Rectal smooth muscle tissue (tissue), 1 donor: Measurements from ENCODE around the gene GOLGA8M.
"Not testable (repeated sequence)": the region's sequence is repeated elsewhere in the genome, so short reads cannot be mapped to it uniquely, and the experiment has no call there.

ENCODE experiments used
- H3K27ac ChIP-seq: one replicate; pipeline ENCODE4 v1.7.0; 2013; ENCODE audit warnings: low read depth, low read length, inconsistent platforms
- H3K27me3 ChIP-seq: one replicate; pipeline ENCODE4 v1.7.0; 2013; ENCODE audit warnings: low read length; ENCODE audit not compliant: control insufficient read depth, insufficient read depth
- H3K36me3 ChIP-seq: one replicate; pipeline ENCODE4 v1.7.0; 2013; ENCODE audit warnings: low read length; ENCODE audit not compliant: control insufficient read depth, insufficient read depth
- H3K4me1 ChIP-seq: one replicate; pipeline ENCODE4 v1.7.0; 2013; ENCODE audit warnings: low read length; ENCODE audit not compliant: control insufficient read depth, insufficient read depth
- H3K4me3 ChIP-seq: one replicate; pipeline ENCODE4 v1.7.0; 2013; ENCODE audit warnings: low read length
- H3K9ac ChIP-seq: one replicate; pipeline ENCODE4 v1.7.0; 2013; ENCODE audit warnings: low read length

The GOLGA8M gene

DNA sequence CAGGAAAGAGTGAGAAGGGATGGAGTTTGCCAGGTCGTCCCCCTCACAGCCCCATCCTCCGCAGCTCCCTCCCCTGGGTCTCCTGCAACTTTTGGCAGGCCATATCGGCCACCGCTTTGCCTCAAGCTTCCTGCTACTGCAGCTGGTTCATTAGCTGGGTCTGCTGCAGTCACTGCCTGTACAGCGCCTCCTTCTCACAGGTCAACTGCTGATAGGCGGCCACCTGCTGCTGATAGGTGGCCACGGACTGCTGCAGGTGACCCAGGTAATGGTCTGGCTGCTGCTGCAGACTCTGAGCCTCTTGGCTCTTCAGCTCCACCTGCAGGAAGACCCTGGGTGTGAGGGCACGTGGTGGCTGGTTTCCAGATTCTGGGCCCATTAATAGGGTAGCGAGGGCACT lies 8.3 kb downstream of the GOLGA8M start:
- not testable (repeated sequence) for H3K27me3 ChIP-seq, H3K27ac ChIP-seq, H3K9ac ChIP-seq, H3K4me3 ChIP-seq, H3K36me3 ChIP-seq, H3K4me1 ChIP-seq

GRCh38 chr15:28702427-28702826 lies 9.8 kb downstream of the GOLGA8M start:
- H3K4me3 ChIP-seq, H3K27ac ChIP-seq, H3K9ac ChIP-seq, H3K4me1 ChIP-seq, H3K36me3 ChIP-seq, H3K27me3 ChIP-seq: not testable (repeated sequence)

DNA sequence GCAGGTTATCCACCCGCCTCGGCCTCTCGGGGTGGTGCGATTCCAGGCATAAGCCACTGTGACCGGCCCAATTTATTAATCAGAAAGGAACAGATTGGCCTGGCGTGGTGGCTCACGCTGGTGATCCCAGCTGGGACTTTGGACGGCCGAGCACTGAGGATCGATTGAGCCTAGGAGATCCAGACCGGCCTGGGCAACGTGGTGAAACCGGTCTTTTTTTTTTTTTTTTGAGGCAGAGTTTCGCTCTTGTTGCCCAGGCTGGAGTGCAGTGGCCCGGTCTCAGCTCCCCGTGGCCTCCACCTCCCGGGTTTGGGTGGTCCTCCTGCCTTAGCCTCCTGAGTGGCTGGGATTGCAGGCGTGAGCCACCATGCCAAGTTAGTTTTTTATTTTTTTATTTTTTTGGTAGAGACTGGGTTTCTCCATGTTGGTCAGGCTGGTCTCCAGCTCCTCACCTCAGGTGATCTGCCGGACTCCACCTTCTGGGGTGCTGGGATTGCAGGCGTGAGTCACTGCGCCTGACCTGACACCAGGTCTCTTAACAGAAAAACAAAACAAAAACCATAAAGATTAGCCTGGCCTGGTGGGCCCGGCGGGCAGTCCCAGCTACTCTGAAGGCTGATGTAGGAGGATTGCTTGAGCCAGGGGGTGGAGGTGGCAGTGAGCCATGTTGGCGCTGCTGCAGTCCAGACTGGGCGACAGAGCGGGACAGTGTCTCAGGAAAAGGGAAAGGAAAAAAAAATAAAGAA lies 18.0 kb downstream of the GOLGA8M start:
- not testable (repeated sequence) for H3K27me3 ChIP-seq, H3K4me3 ChIP-seq, H3K27ac ChIP-seq, H3K36me3 ChIP-seq, H3K9ac ChIP-seq, H3K4me1 ChIP-seq

DNA sequence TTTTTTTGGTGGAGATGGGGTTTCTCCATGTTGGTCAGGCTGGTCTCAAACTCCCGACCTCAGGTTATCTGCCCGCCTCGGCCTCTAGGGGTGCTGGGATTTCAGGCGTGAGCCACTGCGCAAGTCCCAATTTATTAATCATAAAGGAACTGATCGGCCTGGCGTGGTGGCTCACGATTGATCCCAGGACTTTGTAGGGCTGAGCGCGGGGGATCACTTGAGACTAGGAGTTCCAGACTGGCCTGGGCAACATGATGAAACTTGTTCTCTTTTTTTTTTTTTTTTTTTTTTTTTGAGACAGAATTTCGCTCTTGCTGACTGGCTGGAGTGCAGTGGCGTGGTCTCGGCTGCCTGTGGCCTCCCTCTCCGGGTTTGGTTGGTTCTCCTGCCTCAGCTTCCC lies 19.2 kb downstream of the GOLGA8M start:
- not testable (repeated sequence) for H3K4me1 ChIP-seq, H3K27me3 ChIP-seq, H3K4me3 ChIP-seq, H3K36me3 ChIP-seq, H3K9ac ChIP-seq, H3K27ac ChIP-seq

DNA sequence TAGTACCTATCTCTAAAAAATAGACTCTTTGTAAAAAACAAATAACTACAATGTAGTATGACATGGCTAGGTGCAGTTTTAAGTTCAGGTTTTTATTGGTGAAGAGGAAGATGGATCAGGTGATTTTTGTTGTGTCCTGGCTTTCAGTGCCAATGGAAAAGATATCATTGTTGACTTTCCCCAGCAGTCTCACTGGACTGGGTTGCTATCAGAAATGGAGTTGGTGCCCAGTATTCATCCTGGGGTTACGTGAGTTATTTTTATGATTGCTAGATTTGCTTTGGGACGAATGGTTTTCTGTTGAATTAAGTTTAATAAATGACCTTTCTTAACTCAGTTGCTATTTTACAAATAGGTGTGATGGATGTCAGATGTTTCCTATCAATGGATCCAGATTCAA lies 38.7 kb downstream of the GOLGA8M start:
- not testable (repeated sequence) for H3K4me1 ChIP-seq, H3K36me3 ChIP-seq, H3K27ac ChIP-seq, H3K9ac ChIP-seq, H3K4me3 ChIP-seq, H3K27me3 ChIP-seq

DNA sequence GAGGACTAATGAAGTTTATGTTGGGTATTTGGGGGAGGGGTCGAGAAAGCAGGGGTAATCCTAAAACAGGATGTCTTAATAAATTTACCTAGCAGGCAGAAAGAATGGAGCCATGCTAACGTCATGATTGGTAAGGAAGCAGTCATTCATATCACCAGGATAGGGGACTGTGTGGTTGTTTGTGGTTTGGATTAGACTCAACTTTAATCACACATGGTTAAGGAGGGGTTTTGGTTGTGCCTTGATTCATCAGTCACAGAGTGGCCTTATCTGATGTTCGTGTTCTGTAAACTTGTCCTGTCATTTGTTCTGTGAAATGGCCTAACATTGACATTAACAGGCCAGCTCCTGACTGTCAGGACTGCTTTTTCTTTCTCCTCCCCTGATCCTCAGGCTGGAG lies 40.1 kb downstream of the GOLGA8M start:
- H3K4me3 ChIP-seq, H3K9ac ChIP-seq, H3K4me1 ChIP-seq, H3K36me3 ChIP-seq, H3K27me3 ChIP-seq, H3K27ac ChIP-seq: not testable (repeated sequence)

DNA sequence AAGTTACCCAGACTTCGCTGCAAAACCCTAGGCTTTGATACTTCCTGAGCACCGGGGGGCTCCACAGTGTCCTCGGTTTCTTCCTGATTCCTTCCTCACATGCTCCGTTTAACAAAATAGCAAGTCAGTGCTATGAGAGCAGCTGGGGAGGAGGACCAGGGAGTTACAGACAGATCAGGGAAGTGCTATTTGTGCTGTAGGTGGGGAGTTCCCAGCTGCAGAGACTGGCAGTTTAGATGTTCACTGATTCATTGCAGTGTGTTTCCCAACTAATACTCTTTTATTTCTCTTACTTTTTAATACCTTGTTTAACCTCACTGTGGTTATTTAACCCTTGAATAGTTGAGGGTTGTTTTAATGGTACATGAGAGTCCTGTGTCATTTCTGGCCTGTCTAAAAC lies 45.8 kb downstream of the GOLGA8M start:
- not testable (repeated sequence) for H3K27ac ChIP-seq, H3K9ac ChIP-seq, H3K4me3 ChIP-seq, H3K36me3 ChIP-seq, H3K27me3 ChIP-seq, H3K4me1 ChIP-seq

DNA sequence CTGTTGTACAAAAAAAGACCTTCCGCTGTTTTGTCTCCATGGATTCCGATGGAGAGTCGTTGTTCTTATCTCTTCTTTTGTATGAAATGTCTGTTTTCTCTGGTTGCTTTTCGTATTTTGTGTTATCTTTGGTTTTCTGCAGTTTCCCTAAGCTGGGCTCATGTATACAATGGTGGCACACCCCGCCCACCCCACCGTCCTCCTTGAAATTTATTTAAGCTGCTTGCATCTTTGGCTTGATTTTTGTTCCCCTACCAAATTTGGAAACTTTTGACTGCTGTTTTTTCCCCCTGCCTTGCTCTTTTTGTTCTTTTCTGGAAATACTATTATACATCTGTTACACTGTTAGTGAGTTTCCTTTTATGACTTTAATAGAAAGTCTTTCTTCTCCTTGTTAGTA lies 47.6 kb downstream of the GOLGA8M start:
- not testable (repeated sequence) for H3K9ac ChIP-seq, H3K27ac ChIP-seq, H3K36me3 ChIP-seq, H3K27me3 ChIP-seq, H3K4me3 ChIP-seq, H3K4me1 ChIP-seq

DNA sequence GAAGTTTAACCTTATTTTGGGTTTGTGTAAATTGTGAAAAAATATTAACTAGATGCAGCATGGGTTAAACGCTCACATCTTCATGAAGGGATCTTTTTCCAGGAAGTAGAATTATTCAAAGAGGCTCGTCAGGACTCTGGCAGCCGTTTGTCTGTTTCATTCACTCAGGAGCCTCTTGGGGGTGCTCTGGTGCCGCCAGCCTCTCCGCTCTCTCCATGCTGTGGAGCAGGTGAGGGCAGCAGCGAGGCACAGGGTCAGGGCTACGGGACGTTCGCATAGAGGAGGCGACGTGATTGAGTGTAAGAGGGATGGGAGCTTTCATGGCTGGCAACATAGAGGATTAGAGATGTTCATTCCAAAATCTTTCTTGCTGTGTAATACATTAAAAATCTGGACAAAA lies 48.5 kb downstream of the GOLGA8M start:
- H3K27ac ChIP-seq, H3K9ac ChIP-seq, H3K4me3 ChIP-seq, H3K27me3 ChIP-seq, H3K4me1 ChIP-seq, H3K36me3 ChIP-seq: not testable (repeated sequence)

- H3K27me3 ChIP-seq, H3K4me1 ChIP-seq, H3K9ac ChIP-seq, H3K4me3 ChIP-seq, H3K36me3 ChIP-seq, H3K27ac ChIP-seq: not testable (repeated sequence)
These were observed 51.5 kb downstream of the GOLGA8M start for GRCh38 chr15:28660750-28661149.

DNA sequence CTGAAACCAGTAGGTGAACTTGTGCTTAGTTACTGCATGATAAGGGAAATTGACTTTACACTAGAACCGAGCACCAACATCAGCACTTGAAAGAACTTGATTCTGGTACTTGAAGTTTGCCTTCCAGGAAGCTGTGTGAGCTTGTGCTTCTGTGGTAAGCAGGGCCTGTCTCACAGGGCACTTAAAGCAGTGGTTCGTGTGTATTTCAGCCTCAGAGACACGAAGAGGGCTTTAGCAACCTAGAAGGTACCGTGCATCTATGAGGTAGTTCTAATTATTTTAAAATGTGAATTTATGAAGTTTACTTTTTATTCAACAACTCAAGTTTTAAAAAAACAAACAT lies 56.2 kb downstream of the GOLGA8M start:
- not testable (repeated sequence) for H3K36me3 ChIP-seq, H3K4me1 ChIP-seq, H3K27me3 ChIP-seq, H3K4me3 ChIP-seq, H3K9ac ChIP-seq, H3K27ac ChIP-seq

- not testable (repeated sequence) for H3K27ac ChIP-seq, H3K4me1 ChIP-seq, H3K4me3 ChIP-seq, H3K27me3 ChIP-seq, H3K36me3 ChIP-seq, H3K9ac ChIP-seq
These were observed 56.7 kb downstream of the GOLGA8M start for GRCh38 chr15:28655329-28656017.

GRCh38 chr15:28654194-28654593 lies 58.0 kb downstream of the GOLGA8M start:
- not testable (repeated sequence) for H3K27ac ChIP-seq, H3K36me3 ChIP-seq, H3K4me1 ChIP-seq, H3K27me3 ChIP-seq, H3K9ac ChIP-seq, H3K4me3 ChIP-seq
